Subcutaneous abdominal adipose tissue (tissue), 5 donors: ENCODE results near the gene NEMP2.

Experiments used
- H3K27ac ChIP-seq: one replicate; pipeline ENCODE4 v1.7.0; 2013; ENCODE audit warnings: low read depth, mild to moderate bottlenecking, inconsistent platforms, low read length, moderate library complexity
- H3K27me3 ChIP-seq, 5 donors: one replicate each; pipeline ENCODE4 v1.7.0; 2013; ENCODE audit warnings: low read length in 5 of 5, inconsistent platforms in 1 of 5; ENCODE audit not compliant: control insufficient read depth in 5 of 5, insufficient read depth in 4 of 5
- H3K36me3 ChIP-seq, 5 donors: one replicate each; pipeline ENCODE4 v1.7.0; 2013; ENCODE audit warnings: low read length in 5 of 5; ENCODE audit not compliant: control insufficient read depth in 5 of 5, insufficient read depth in 5 of 5
- H3K4me1 ChIP-seq, 5 donors: one replicate each; pipeline ENCODE4 v1.7.0; 2013; ENCODE audit warnings: low read length in 5 of 5, mild to moderate bottlenecking in 3 of 5, moderate library complexity in 1 of 5; ENCODE audit not compliant: control insufficient read depth in 5 of 5, insufficient read depth in 5 of 5
- H3K4me3 ChIP-seq, 5 donors: one replicate each; pipeline ENCODE4 v1.7.0; 2013; ENCODE audit warnings: low read length in 5 of 5, low read depth in 1 of 5
- H3K9ac ChIP-seq, 5 donors: one replicate each; pipeline ENCODE4 v1.7.0; 2013; ENCODE audit warnings: low read length in 5 of 5, mild to moderate bottlenecking in 4 of 5, moderate library complexity in 3 of 5
- H3K9me3 ChIP-seq, 5 donors: one replicate each; pipeline ENCODE4 v1.7.0; 2013; ENCODE audit warnings: low read length in 5 of 5; ENCODE audit not compliant: control insufficient read depth in 5 of 5
- donor health status: healthy.
- donor health status: healthy.
- donor health status: healthy.
- donor health status: healthy.
- donor health status: healthy.

The NEMP2 gene

GRCh38 chr2:190534310-190535120 lies at the start of gene NEMP2:
NEMP2 (minus strand) TSS chr2:190534722; CDS start chr2:190534655, 67 bp downstream.
- H3K4me3 ChIP-seq: peak within 1 kb of the TSS; percentile 74 to 96 (median 88)
- no peaks in the 10 kb centered on the region for H3K36me3 ChIP-seq
- peaks cover 2 to 15% (median 3%) of the 10 kb centered on the region in 5 donors for H3K9me3 ChIP-seq
- peaks cover 0 to 38% (median 29%) of the 10 kb centered on the region in 5 donors for H3K4me1 ChIP-seq
- H3K9ac ChIP-seq: peak within 1 kb of the TSS; percentile 82 to 97 (median 93)
- peak within 1 kb of the TSS; percentile 96 for H3K27ac ChIP-seq
- no peaks in the 10 kb centered on the region for H3K27me3 ChIP-seq

DNA sequence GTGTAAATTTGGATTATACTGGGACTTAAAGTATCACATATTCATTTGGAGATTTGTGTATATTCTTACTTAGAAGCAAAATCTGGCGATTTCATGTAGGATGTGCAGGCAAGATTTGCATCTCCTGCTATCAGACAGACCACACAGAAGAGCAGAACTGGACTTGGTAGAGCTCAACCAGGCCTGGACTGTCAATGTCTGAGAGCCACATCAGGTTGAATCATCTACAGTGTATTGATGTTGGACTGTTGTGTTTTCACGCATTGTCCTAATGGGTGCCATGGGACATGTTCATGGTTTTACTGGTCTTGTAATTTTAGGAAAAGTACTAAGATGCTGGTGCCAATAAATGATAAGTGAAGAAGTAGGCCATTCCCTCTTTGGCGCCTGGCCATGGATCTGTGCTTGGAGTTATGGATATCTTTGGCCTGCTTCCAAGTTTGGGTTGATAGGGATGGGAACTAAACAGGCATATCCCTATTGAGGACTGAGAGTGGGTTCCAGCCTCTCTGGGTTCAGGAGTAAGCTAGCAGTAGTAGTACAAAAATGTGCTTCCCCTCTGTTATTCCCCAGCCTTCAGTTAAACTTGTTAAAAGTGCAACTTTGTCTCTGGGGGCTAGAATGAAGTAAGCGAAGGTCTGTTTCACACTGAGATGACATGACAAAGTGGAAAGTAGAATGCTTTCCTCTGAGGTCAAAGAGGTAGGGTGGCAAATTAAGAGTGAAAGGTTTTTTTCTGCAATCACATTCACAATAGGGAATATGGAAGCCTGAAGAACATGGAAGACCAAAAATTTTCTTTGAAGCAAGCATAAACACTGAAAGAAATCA lies 49.2 kb upstream of the NEMP2 start:
- Histone ChIP-seq H3K36me3 (no peaks in the 10 kb centered on the region), H3K27ac (peak overlapping the region; percentile 0), H3K27me3 (no peaks in the 10 kb centered on the region), H3K9ac (no peak overlapping the region), H3K9me3 (no peaks in the 10 kb centered on the region), H3K4me1 (peaks cover 3 to 17% (median 10%) of the 10 kb centered on the region in 5 donors), H3K4me3 (no peak overlapping the region)

GRCh38 chr2:190582736-190583506 lies 48.4 kb upstream of the NEMP2 start:
- Histone ChIP-seq H3K9ac (no peak overlapping the region), H3K36me3 (no peaks in the 10 kb centered on the region), H3K27me3 (no peaks in the 10 kb centered on the region), H3K9me3 (no peaks in the 10 kb centered on the region), H3K27ac (no peak overlapping the region), H3K4me3 (no peak overlapping the region), H3K4me1 (peaks cover 4 to 25% (median 18%) of the 10 kb centered on the region in 5 donors)

- Histone ChIP-seq H3K9me3 (no peaks in the 10 kb centered on the region), H3K4me1 (peaks cover 4 to 25% (median 18%) of the 10 kb centered on the region in 5 donors), H3K27me3 (no peaks in the 10 kb centered on the region), H3K36me3 (no peaks in the 10 kb centered on the region), H3K4me3 (no peak overlapping the region), H3K27ac (no peak overlapping the region), H3K9ac (no peak overlapping the region)
Observed at GRCh38 chr2:190582019-190582418, 47.5 kb upstream of the NEMP2 start.

GRCh38 chr2:190579915-190580846 lies 45.7 kb upstream of the NEMP2 start:
- peaks cover 4 to 25% (median 18%) of the 10 kb centered on the region in 5 donors for H3K4me1 ChIP-seq
- H3K36me3 ChIP-seq: no peaks in the 10 kb centered on the region
- no peaks in the 10 kb centered on the region for H3K9me3 ChIP-seq
- H3K9ac ChIP-seq: no peak overlapping the region
- no peak overlapping the region for H3K4me3 ChIP-seq
- no peak overlapping the region for H3K27ac ChIP-seq
- no peaks in the 10 kb centered on the region for H3K27me3 ChIP-seq

DNA sequence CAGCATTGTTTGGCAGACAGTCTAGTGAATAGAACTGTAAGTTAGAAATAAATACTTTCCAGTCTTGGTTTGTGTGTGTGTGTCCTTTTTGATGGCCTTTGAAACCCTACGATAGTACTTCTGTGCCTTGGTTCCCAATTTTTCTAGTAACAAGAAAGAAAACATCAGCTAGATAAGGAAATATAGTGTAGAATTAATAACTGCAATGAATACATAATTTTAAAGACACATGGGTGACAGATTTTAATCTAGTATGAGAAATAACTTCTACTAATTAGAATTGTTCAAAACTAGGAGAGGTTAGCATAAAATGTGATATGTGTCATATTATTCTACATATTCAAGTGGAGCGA lies 44.5 kb upstream of the NEMP2 start:
- Histone ChIP-seq H3K9ac (no peak overlapping the region), H3K27ac (no peak overlapping the region), H3K9me3 (no peaks in the 10 kb centered on the region), H3K27me3 (no peaks in the 10 kb centered on the region), H3K4me3 (no peak overlapping the region), H3K36me3 (no peaks in the 10 kb centered on the region), H3K4me1 (peaks cover 4 to 24% (median 18%) of the 10 kb centered on the region in 5 donors)

DNA sequence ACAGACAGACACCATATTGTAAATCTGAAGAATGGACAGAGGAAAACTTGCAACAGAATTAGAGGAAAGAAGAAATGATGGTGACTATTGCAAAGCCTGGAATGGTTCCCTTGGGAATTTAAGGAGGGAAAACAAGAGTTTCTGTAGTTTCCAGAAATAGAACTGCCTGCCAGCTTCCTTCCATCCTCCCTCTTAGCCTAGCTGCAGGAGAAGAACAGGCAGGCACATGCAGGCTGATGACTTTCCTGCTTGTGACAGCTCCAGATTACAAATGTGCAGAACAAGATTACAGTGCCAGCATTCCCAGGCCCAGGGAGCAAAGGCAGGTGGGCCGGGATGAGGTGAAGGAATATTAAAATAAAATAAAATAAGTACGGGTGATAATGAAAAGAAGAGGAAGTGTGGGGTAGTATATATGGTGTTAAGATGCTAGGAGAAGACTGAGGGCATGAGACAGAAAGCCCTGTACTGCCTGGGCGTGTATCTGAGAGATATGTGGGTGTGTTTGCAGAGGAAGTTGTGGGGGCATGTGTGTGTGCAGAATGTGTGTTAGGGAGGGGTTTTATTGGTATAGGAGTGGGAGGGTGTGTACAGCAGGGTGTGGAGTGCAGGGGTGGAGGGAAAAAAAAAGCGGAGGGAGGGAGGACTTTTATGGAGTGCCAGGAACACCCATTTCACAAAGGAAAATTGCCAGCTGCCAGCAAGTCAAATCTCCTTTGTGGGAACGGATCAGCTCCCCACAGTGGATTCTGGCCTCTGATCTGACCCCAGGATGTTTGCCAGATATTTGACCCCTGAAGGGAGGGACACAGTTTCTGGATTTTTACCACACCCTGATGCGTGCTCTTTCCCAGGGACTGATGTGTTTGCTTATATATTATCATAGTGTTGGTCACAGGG lies 43.9 kb upstream of the NEMP2 start:
- Histone ChIP-seq H3K9ac (no peak overlapping the region), H3K27me3 (no peaks in the 10 kb centered on the region), H3K4me1 (peaks cover 2 to 18% (median 13%) of the 10 kb centered on the region in 5 donors), H3K9me3 (no peaks in the 10 kb centered on the region), H3K27ac (no peak overlapping the region), H3K4me3 (no peak overlapping the region), H3K36me3 (no peaks in the 10 kb centered on the region)

DNA sequence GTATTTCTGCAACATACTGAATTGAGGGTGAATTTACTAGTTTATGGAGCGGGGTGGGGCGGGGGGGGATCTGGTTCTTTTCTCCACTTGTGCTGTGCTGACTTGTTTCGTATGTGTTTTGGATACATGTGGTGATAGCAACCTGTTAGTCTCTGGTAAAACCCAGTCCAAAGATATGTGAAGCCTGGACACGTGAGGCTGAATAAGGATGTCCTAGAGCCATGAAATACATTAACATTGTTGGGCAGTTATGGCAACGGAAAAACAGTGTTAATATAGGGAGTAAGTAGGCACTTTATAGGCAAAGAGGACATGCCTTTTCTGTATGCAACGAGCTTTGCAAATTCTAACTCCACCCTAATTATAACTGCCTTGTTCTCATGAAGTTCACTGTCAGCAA lies 42.1 kb upstream of the NEMP2 start:
- Histone ChIP-seq H3K27ac (no peak overlapping the region), H3K4me3 (no peak overlapping the region), H3K9me3 (no peaks in the 10 kb centered on the region), H3K9ac (no peak overlapping the region), H3K36me3 (no peaks in the 10 kb centered on the region), H3K4me1 (peaks cover 2 to 14% (median 12%) of the 10 kb centered on the region in 5 donors), H3K27me3 (no peaks in the 10 kb centered on the region)
